SW480 (cell line): Measurements from ENCODE around the gene HMGN4.
A peak's percentile ranks its signal among the peaks of the same experiment; 100 is the strongest.

Experiments
- DNase-seq: peaks from one replicate; pipeline ENCODE4 v3.0.0-alpha.2; 2016; ENCODE audit warnings: low spot score

The HMGN4 gene

GRCh38 chr6:26552205-26552604 lies 14.0 kb downstream of the HMGN4 start:
- no peak for DNase-seq

- DNase-seq = no peak
These were observed 14.5 kb downstream of the HMGN4 start for GRCh38 chr6:26552640-26553188.

GRCh38 chr6:26553264-26553634 lies 15.1 kb downstream of the HMGN4 start:
- peak; percentile 70 for DNase-seq

GRCh38 chr6:26553635-26554446 lies 15.7 kb downstream of the HMGN4 start:
- DNase-seq = peak; percentile 78

DNA sequence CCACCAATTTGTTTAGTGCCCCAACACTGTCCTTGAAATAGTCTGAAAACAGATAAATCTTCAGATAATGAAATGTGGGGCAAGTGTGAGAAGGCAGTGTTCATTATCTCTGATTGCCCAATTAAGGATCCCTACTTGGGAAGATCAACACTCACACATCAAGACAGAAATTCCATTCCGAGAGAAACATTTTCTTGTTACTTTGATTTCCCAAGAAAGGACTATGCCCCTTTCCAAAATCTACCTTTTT lies 16.2 kb downstream of the HMGN4 start:
- DNase-seq = no peak

GRCh38 chr6:26554697-26555504 lies 16.7 kb downstream of the HMGN4 start:
- DNase-seq = peak; percentile 28

GRCh38 chr6:26555505-26556262 lies 17.5 kb downstream of the HMGN4 start:
- no peak for DNase-seq

- DNase-seq = peak; percentile 57
These were observed 18.3 kb downstream of the HMGN4 start for GRCh38 chr6:26556263-26557070.

DNA sequence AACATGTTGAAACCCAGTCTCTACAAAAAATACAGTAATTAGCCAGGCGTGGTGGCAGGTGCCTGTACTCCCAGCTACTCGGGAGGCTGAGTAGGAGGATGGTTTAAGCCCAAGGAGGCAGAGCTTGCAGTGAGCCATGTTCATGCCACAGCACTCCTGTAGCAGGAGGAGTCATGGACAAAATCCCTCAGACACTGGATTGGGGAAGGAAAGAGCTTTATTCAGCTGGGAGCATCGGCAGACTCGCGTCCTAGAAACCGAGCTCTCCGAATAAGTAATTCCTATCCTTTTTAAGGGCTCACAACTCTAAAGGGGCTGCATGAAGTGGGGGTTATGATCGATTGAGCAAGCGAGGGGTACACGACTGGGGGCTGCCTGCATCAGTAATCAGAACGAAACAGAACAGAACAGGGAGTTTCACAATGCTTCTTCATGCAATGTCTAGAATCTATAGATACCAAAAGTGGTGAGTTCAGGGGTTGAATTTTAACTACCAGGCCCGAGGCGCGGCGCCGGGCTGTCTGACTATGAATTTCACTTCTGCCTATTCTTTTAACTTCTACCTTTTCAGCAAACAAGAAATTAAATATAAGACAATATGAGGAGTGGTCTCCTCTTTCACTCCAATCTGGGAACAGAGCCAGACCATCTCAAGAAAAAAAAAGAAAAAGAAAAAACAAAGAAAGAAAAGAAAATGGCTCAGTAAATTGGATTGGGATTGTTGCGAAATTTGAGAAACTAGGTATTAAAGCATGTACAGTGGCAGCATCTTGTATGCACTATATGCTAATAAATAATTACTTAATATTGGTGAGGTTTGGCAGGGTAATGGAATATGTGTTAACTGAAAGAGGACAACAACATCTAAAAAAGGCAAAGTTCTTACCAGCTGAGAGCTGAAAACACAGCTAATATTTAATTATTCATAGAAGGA lies 23.6 kb downstream of the HMGN4 start:
- no peak for DNase-seq

- DNase-seq = no peak
These were observed 25.3 kb downstream of the HMGN4 start for GRCh38 chr6:26563488-26563887.

- DNase-seq = peak; percentile 82
These were observed 30.7 kb downstream of the HMGN4 start for GRCh38 chr6:26568601-26569432.

- no peak for DNase-seq
These were observed 31.2 kb downstream of the HMGN4 start for GRCh38 chr6:26569433-26569764.

DNA sequence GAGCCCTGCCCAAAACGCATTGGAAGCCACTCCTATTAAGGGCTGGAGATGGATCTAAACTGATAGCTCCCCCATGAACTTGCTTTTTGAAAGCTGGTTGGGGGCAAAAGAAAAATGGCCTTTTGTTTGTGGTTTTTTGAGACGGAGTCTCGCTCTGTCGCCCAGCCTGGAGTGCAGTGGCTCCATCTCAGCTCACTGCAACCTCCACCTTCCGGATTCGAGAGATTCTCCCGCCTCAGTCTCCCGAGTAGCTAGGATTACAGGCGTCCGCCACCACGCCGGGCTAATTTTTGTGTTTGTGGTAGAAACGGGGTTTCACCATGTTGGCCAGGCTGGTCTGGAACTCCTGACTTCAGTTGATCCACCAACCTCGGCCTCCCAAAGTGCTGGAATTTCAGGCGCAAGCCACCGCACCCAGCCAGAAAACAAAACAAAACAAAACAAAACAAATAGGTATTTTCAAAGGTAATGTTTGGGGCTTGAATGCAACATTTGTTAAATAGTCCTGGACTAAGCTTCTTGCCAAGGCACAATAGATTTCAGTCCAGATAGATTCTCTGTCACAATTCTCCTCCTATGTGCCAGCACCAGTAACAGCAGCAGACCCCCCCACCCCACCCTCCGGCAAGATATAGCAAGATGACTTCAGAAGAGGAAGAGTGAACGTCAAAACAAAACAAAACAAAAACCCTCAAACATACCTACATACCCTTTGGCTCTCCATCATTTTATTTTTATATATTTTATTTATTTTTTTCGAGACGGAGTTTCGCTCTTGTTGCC lies 32.1 kb downstream of the HMGN4 start:
- no peak for DNase-seq

GRCh38 chr6:26571592-26572296 lies 33.6 kb downstream of the HMGN4 start:
- peak; percentile 92 for DNase-seq

GRCh38 chr6:26575494-26575939 lies 37.4 kb downstream of the HMGN4 start:
- no peak for DNase-seq

DNA sequence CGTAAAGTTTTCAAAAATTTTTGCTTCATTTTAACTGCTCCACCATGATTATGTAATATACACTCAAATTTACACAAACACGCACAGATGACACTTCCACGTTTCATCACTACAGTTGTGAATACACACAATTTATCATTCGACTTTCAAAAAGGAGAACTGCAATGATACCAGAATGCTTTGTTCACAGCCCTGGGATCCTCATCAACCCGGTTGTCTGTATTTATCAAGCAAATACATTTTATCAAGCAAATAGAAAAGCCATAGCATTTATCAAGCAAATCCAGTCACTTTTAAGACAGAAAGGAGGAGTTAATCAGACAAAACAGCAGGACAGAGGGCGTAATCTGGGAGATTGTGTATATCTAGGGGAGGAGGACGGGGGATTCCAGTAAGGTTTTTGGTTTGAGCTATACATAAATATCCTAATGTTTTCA lies 38.3 kb downstream of the HMGN4 start:
- DNase-seq = no peak

DNA sequence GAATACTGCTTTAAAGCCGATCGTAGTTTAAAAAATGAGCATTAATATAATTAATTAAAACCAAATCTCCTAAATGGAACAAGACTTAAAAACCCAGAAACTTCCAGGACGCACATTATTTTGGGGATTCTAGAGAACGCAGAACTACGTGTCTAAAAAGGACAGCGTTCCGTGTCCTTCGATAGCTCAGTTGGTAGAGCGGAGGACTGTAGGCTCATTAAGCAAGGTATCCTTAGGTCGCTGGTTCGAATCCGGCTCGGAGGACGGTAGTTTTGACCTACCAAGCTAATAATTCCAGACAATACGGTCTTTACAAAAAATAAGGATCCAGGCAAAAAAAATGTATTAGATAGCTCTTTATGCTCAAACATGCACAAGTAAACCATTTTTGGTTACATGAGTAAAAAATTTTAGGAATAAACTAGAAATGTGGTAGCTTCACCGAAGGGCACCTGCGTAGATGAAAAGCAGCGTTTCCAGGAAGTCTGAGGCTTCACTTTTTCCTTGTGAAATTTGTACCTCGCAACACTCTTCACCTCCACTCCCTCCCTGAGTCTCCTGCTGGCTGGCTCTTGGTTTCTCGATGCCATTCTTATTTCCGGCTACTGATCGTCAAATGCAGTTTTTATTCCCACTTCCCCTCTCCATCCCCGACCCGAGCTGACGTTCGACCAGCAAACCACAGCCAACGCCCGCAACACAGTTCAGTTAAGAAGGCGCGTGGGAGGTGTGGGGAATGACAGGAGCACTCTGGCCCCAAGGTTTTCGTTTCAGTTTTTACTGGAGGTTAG lies 39.0 kb downstream of the HMGN4 start:
- DNase-seq = peak; percentile 46
